Stimulated activated CD8-positive, alpha-beta memory T cell treated with anti-CD3 and anti-CD28 coated beads, Interleukin-12 subunit alpha, Interleukin-12 subunit beta, amount 100 ng/mL, for 24 hours (primary cell): ENCODE measurements around the gene BTBD17.
A peak's percentile ranks its signal among the peaks of the same experiment; 100 is the strongest.

ENCODE experiments used
- DNase-seq: peaks from one replicate; pipeline ENCODE4 v3.0.0-alpha.2; 2020; ENCODE audit errors: extremely low read depth

The BTBD17 gene

GRCh38 chr17:74387365-74388218 lies 25.9 kb upstream of the BTBD17 start:
- no peak for DNase-seq

GRCh38 chr17:74386386-74386785 lies 24.7 kb upstream of the BTBD17 start:
- no peak for DNase-seq

- no peak for DNase-seq
These were observed 23.5 kb upstream of the BTBD17 start for GRCh38 chr17:74385201-74385600.

GRCh38 chr17:74383141-74383540 lies 21.5 kb upstream of the BTBD17 start:
- DNase-seq, result no peak

- DNase-seq, result no peak
These were observed 19.5 kb upstream of the BTBD17 start for GRCh38 chr17:74380959-74381808.

- no peak for DNase-seq
These were observed 18.7 kb upstream of the BTBD17 start for GRCh38 chr17:74380086-74380958.

GRCh38 chr17:74379495-74380085 lies 17.9 kb upstream of the BTBD17 start:
- peak; percentile 83 for DNase-seq

GRCh38 chr17:74374858-74375257 lies 13.2 kb upstream of the BTBD17 start:
- no peak for DNase-seq

GRCh38 chr17:74373838-74374606 lies 12.4 kb upstream of the BTBD17 start:
- DNase-seq, result no peak

- no peak for DNase-seq
These were observed 10.8 kb upstream of the BTBD17 start for GRCh38 chr17:74372426-74372825.

- no peak for DNase-seq
These were observed 10.0 kb upstream of the BTBD17 start for GRCh38 chr17:74371653-74372147.

GRCh38 chr17:74369665-74370490 lies 8.2 kb upstream of the BTBD17 start:
- no peak for DNase-seq

- peak; percentile 42 for DNase-seq
These were observed 7.6 kb upstream of the BTBD17 start for GRCh38 chr17:74369221-74369620.

- peak; percentile 35 for DNase-seq
These were observed 6.8 kb upstream of the BTBD17 start for GRCh38 chr17:74368341-74369081.

GRCh38 chr17:74367206-74367605 lies 5.5 kb upstream of the BTBD17 start, which contains the start of gene GPR142:
TSS of gene GPR142 (plus strand) at chr17:74367506. CDS start at chr17:74369541, 2,035 bp downstream.
- DNase-seq, result no peak

GRCh38 chr17:74362810-74363498 lies 1.3 kb upstream of the BTBD17 start:
- DNase-seq, result no peak

- DNase-seq, result no peak
These were observed 369 bp upstream of the BTBD17 start for GRCh38 chr17:74362069-74362405.

- DNase-seq, result no peak
These were observed 804 bp downstream of the BTBD17 start for GRCh38 chr17:74360899-74361229.
